Measurements from ENCODE around the gene CLPTM1.
"Not testable (repeated sequence)": the region's sequence is repeated elsewhere in the genome, so short reads cannot be mapped to it uniquely, and the experiment has no call there.

The CLPTM1 gene

DNA sequence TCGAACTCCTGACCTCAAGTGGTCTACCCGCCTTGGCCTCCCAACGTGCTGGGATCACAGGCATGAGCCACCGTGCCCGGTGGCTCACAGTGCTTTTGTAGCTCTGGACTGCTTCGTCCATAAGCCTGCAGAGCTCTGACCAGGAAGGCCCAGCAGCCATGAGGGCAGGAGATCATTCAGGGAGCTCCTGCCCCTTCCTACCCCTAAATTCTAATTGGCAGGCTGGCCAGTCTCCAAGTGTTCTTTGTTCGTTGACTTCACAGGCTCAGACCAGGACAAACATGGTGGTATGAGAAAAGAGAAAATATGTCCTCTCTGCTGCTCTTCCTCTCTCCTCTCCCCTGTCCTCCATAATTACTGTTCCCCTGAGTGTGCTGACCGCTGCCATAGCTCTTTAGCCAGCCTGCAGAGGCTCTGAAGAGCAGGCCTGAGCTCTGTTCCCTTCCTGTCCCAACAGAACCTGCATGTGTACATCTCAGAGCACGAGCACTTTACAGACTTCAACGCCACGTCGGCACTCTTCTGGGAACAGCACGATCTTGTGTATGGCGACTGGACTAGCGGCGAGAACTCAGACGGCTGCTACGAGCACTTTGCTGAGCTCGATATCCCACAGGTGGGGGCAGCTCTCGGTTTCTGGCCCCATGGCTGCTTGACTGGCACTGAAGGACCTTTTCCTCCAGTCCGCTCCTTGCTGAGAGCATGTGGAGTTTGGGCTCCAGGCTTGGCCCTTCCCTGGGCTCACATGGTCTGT is 19.0 kb downstream of the CLPTM1 start:
- DNase-seq = no peak

DNA sequence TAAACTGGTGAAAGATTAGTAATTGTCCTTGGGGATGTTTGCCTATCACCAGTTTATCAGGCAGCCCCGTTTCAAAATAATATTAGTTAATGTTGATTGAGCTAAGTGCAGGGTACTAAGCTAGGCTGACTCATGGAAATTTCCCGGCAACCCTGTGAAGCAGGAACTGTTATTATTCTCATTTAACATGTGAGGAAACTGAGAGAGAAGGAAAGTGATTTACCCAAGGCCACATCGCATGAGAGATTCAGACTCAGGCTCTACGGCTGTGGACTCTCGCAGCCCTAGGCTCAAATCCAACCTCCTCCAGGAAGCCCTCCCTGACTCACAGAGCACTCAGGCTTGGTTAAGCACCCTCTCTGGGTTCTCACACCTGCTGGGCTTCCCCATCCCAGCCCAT is 19.7 kb downstream of the CLPTM1 start:
- no peak for DNase-seq

DNA sequence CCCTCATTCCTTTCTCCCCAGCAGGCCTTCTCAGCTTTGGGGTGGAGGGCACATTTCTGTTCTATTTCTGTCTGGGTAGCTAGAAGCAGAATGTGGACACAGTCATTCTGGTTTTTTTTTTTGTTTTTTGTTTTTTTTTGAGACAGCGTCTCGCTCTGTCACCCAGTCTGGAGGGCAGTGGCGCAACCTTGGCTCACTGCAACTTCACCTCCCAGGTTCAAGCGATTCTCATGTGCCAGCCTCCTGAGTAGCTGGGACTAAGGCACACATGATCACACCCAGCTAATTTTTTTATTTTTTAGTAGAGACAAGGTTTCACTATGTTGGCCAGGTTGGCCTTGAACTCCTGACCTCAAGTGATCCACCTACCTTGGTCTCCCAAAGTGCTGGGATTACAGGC is 20.3 kb downstream of the CLPTM1 start:
- DNase-seq = no peak

DNA sequence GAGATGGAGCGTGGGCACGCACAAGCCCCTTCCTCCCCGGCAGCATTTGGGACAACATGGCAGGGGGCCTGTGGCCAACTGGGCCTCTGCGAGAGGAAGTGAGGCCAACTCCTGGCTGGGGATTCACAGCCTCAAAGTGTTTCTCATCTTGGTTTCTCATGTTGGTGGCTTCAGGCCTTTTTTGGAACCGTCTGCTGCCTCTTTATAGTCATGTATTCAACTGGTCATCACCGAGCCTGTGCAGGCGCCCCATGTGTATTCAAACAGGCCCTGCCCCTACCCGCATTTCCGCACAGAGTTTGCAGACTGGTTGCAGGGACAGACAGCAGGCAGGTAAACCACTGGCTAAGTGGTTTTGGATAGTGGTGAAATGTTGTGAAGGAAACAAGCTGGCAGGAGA is 28.8 kb downstream of the CLPTM1 start:
- DNase-seq = no peak

DNA sequence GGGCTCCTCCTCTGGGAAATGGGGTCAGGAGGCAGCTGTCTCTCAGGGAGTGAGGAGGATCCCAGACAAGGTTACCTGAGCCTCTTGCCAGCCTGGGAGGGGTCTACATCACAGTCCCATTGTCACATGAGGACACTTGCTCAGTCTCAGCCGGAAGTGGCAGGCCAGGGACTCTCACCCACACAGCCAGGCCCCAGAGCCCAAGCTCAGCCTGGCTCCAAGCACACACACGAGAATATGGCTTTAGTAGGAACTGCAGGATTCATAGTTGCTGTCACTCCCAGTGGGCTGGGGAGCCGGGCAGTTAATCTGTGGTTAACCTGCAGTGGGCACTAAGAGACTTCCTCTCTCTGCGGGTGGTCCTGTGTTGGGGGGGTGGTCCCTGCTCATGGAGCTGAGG is 30.3 kb downstream of the CLPTM1 start:
- DNase-seq = no peak

DNA sequence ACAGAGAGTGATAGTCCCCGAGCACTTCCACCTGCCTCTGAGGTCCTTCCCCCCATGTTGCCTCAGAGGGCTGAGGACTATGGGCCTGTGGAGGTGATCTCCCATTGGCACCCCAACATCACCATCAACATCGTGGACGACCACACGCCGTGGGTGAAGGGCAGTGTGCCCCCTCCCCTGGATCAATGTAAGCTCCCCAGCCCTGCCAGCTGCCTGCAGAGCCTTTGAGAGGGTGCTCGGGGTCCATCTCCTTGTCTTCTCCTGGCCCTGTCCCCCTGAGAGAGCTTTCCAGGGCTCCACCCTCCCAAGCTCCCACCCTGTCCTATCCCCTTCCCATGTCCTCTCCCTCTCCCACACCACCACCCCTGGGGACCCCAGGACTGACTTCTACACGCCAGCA is 31.2 kb downstream of the CLPTM1 start:
- no peak for DNase-seq

DNA sequence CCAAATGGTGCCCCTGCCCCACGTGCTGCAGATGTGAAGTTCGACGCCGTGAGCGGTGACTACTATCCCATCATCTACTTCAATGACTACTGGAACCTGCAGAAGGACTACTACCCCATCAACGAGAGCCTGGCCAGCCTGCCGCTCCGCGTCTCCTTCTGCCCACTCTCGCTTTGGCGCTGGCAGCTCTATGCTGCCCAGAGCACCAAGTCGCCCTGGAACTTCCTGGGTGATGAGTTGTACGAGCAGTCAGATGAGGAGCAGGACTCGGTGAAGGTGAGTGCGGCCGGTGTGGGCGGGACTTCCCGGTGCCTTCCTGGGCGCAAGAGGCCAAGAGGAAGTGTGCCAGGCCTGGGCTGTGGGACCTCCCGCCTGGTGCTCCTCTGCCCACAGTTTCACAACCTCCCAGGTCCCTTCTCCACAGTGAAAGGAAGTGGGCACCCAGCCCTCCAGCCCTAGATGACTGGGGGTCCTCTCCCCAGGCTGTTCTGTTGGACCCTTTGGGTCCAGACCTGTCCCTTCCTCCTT is 32.0 kb downstream of the CLPTM1 start:
- no peak for DNase-seq

DNA sequence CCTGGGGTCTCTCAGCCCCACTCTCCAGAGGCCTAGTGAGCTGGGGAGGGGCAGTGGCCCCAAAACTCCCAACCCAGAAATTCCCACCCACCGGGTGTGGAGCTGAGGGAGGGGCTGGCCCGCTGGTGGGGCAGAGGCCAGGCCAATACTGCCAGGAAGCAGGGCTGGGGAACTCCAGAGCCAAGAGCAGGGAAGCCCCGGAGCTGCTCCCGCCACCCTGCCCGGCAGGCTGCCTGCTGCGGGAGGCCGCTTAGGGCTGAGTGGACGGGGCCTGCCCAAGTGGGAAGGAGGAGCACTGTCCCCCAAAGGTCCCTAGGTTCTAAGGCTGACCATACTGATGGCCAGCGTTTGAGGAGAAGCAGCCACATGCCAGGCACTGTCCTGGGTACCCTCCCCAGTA is 33.1 kb downstream of the CLPTM1 start:
- no peak for DNase-seq

DNA sequence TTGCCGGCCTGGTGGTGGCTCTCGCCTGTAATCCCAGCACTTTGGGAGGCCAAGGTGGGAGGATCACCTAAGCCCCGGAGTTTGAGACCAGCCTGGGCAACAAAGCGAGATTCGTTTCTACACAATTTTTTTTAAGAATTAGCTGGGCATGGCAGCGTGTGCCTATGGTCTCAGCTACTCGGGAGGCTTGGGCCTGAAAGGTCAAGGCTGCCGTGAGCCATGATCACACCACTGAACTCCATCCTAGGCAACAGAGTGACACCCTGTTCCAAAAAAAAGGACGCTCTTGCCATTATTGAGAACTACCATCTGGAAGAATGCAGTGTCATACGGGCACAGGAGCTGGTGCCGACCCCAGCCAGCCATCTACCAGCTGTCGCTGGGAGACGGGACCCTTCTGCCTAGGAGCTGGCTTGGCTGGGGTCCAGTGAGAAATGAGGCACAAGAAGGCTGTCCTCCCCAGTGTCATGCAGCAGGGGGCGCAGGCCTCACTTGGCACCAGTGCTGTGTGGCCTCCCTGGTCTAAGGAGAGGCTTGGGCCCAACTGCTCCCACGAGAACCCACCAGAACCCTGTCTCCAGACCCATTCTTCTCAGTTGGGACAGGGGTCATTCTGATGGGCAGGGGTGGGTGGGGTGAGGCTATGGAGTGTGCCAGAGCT is 33.8 kb downstream of the CLPTM1 start:
- DNase-seq = peak in 37 of 51 donors; percentile 1 to 67 (median 26)

DNA sequence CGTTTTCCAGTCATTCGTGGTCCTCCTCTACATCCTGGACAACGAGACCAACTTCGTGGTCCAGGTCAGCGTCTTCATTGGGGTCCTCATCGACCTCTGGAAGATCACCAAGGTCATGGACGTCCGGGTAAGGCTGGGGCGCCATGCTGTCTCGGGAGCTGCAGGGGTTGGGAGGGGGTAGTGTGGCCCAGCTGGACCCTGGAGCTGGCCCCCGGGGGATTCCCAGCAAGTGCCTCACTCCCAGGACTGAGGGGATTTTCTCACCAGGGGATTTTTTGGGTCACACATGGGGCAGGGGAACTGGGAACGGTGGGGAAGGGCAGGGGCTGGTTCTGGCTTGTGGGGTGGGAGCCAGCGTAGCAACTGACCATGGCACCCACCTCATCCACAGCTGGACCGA is 35.3 kb downstream of the CLPTM1 start:
- no peak for DNase-seq

DNA sequence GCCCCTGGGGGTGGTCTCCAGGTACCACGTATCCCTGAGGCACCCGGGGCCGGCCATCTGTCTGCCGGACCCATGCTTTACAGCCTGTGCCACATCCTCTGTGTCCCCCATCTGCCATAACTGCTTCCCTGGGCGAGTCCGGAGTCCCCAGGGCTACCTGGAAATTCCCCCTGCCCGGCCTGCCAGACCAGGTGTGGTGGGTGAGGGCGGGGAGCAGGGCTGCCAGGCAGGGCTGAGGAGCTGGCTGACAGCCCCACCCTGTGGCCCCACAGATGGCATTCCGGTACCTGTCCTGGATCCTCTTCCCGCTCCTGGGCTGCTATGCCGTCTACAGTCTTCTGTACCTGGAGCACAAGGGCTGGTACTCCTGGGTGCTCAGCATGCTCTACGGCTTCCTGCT is 35.8 kb downstream of the CLPTM1 start:
- no peak for DNase-seq

DNA sequence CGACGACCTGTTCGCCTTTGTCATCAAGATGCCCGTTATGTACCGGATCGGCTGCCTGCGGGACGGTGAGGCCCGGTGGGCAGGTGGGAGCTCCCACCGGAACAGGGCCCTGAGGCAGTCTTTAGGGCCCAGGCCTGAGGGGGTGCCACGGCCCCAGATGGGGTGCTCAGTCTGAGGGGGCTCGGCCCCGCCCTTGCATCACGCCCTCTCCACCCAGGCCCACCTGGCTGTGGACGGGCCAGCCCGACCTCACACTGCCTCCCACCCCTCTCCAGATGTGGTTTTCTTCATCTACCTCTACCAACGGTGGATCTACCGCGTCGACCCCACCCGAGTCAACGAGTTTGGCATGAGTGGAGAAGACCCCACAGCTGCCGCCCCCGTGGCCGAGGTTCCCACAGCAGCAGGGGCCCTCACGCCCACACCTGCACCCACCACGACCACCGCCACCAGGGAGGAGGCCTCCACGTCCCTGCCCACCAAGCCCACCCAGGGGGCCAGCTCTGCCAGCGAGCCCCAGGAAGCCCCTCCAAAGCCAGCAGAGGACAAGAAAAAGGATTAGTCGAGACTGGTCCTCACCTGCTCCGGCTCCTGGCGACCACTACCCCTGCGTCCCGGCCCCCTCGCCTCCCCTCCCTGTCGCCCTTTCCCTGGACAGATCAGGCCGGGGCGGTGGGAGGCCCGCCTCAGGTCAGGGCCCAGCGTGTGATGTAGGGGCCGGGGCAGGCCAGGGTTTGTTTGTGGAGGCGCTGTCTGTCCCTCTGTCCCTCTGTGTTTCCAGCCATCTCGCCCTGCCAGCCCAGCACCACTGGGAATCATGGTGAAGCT is 37.4 kb downstream of the CLPTM1 start:
- no peak for DNase-seq

DNA sequence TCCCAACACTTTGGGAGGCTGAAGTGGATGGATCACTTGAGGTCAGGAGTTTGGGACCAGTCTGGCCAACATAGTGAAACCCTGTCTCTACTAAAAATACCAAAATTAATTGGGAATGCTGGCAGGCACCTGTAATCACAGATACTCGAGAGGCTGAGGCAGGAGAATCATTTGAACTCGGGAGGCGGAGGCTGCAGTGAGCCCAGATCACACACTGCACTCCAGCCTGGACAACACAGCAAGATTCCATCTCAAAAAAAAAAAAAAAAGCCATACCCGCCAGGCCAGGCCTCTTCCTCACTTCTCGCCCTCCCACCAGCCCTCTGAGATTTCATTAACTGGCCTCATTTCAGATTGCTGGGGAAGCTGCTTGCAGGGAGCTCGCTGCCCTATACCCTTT is 38.3 kb downstream of the CLPTM1 start:
- DNase-seq = no peak

DNA sequence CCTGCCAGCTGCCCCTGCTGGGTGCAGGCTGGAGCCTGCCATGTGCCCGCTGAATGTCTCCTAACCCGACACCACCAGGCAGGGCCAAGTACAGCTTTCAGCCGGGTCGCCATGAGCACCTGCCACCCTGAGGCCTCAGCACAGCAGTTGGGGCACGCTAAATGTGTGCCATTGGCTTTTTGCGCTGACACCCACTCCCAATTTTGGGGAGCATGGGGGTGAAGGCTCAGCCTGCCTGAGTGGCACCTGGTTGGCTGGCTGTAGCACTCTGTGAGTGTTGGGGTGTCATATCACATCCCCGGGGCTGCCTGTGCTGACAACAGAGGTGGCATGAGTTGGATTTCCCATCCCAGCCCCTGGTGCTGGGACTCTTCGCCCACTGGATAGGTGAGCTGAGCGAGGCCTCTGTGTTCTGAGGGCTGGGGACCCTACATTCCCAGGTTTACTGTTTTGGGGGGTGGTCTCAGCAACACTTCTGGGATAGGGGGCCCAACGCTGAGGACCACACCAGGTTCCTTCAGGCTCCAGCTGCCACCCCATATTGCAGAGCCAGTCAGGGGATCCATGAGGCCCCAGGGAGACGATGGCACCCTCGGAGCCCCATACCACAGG is 38.9 kb downstream of the CLPTM1 start:
- no peak for DNase-seq

DNA sequence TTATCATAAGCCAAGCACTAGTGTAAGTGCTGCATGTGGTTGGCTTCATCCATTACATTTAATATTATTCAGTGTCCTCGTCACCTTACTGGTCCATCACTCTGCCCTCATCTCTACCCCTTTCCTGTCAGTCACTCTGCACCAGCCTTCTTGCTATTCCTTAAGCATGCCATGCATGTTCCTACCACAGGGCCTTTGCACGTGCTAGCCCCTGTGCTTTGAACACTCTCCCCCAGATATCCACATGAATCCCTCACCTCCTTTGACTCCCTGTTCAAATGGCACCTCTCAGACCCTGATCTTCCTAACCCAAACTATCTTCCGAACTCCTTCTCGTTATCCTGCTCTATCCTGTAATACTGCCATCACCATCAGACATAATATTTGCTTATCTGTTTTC is 42.8 kb downstream of the CLPTM1 start:
- no peak for DNase-seq

DNA sequence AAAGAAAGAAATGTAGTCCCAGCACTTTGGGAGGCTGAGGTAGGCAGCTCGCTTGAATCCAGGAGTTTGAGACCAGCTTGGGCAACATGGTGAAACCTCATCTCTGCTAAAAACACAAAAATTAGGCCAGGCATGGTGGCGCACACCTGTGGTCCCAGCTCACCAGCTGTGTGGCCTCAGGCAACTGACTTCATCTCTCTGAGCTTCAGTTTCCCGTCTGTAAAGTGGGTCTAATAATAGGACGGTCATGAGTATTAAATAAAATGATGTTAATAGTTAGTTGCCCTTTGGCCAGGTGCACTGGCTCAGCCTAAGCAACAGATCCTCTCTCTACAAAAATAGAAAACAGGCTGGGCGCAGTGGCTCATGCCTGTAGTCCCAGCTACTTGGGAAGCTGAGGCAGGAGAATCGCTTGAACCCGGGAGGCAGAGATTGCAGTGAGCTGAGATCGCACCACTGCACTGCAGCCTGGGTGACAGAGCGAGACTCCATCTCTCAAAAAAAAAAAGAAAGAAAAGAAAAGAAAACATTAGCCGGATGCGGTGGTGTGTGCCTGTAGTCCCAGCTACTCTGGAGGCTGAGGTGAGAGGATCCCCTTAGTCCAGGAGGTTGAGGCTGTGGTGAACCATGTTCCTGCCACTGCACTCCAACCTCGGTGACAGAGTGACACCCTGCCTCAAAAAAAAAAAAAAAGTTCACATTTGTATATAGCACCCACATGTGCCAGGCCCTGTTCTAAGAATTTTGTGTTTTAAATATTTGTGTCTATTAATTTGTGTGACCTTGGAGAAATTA is 44.1 kb downstream of the CLPTM1 start:
- DNase-seq = not testable (repeated sequence)

DNA sequence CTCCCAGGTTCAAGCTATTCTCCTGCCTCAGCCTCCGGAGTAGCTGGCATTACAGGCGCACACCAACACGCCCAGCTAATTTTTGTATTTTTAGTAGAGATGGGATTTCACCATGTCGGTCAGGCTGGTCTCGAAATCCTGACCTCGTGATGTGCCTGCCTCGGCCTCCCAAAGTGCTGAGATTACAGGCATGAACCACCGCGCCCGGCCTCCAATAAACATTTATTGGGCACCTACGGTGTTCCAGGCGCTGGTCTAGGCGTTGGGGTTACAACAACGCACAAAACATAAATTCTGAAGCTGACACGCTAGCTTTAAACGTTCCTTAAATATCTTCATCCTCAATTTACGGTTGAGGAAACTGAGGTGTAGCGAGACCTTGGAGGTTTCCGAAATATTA is 45.5 kb downstream of the CLPTM1 start:
- DNase-seq = not testable (repeated sequence)

DNA sequence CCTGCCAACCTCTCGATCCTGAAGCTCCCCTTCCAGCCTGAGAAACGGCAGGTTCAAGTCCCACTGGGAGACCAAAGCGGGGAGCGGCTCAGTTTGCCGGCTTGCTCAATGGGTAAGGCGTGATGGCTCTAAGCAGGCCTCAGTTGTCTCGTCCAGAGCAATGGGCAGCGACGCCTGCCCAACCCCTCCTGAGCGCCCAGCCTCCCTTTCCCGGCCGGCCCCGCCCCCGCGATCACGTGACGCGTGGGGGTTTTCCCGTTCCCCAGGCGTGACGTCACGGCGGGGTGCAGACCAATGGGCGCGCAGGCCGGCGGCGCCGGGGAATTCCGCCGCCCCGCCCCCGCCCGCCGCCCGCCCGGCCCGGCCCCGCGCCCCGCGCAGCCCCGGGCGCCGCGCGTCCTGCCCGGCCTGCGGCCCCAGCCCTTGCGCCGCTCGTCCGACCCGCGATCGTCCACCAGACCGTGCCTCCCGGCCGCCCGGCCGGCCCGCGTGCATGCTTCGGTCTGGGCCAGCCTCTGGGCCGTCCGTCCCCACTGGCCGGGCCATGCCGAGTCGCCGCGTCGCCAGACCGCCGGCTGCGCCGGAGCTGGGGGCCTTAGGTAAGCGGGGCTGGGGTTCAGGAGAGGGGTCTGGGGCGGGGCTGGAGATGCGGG is 46.0 kb downstream of the CLPTM1 start, which contains the start of gene RELB:
RELB (plus strand) TSS at position 378 of the 653 bp plus-strand sequence; CDS start at position 494, 116 bp downstream.
- DNase-seq = peak; percentile 22 to 95 (median 81)

DNA sequence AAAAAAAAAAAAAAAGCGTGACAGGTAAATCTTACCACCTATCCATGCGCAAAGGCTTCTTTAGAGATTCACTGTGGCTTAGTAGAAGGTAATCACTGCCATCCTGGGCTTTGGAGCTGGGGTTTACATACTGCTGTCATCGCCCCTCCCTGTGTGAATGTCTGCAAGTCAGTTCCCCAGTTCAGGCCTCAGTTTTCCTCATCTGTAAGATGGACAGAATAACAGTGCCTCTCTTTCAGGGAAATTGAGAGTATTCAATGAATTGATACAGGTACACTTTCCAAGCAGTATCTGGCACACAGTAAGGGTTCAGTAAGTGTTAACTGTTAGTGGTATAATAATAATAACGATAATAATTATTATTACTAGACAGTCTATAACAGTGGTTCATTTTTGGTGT is 48.3 kb downstream of the CLPTM1 start:
- no peak for DNase-seq

DNA sequence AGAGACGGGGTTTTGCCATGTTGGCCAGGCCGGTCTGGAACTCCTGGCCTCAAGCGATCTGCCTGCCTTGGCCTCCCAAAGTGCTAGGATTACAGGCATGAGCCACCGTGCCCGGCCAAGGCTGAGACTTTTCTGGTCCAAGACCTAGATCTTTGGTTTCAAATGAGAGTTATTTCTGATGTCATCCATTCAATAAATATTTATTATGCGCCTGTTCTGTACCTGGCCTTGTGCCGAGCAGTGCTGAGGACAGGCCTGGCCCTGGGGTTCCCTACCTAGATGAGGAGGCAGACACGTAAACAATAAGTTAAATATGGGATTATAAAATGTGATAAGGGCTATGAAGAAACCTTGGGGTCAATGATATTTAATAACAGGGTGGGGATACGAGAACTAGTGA is 50.6 kb downstream of the CLPTM1 start:
- DNase-seq = no peak

All from hypothalamus (tissue), 51 donors.